ENCODE measurements around the gene DYNC2LI1.

Gene DYNC2LI1

DNA sequence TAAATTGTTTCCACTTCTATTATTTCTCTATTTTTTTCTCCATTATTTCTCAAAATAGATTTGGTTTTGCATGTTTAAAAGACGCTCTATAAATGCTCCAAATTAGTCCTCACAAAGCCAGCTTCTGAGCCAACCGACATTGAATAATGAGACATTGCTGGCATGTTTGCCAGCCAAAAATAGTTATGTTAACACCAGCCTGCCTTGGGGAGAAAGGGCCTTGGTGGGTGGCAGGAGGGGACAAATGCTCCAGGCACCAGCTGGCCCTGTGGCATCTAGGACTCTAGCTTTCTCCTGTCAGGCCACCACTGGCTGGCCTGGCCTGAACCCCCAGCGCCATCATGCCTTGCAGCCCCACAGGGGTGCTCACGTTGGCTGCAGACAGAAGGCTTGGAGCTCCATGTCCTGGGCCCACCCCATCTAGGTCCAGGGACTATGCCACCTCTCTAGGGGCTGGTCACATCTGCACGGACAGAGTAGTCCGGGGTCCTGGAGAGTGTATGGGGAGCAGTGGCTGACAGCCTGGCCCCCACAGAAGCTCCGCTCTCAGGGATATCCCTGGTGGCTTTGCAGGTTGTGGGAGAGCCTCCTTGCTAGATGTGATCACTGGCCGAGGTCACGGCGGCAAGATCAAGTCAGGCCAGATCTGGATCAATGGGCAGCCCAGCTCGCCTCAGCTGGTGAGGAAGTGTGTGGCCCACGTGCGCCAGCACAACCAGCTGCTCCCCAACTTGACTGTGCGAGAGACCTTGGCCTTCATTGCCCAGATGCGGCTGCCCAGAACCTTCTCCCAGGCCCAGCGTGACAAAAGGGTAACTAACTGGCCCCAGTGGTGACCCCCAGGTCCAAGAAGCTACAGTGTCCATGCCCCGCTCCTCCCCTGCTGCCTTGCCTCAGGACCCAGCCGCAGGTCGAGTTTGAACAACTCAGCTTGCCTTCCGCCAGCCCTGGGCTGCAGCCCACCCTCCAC, 77.5 kb downstream of the DYNC2LI1 start:
- DNase-seq, result no peak

DNA sequence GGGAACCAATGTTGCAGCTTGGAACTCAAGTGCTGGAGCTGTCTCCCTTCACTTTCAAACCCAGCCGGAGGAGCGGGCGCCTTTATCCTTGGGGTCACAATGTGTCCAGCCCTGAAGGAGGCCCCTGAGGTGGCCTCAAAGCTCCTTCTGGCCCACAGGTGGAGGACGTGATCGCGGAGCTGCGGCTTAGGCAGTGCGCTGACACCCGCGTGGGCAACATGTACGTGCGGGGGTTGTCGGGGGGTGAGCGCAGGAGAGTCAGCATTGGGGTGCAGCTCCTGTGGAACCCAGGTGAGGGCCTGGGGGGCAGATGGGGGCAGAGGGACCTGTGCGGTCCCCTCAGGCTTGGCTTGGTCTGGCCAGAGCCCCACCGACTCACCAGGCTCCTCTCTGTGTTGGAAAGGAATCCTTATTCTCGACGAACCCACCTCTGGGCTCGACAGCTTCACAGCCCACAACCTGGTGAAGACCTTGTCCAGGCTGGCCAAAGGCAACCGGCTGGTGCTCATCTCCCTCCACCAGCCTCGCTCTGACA, 78.4 kb downstream of the DYNC2LI1 start:
- no peak for DNase-seq

DNA sequence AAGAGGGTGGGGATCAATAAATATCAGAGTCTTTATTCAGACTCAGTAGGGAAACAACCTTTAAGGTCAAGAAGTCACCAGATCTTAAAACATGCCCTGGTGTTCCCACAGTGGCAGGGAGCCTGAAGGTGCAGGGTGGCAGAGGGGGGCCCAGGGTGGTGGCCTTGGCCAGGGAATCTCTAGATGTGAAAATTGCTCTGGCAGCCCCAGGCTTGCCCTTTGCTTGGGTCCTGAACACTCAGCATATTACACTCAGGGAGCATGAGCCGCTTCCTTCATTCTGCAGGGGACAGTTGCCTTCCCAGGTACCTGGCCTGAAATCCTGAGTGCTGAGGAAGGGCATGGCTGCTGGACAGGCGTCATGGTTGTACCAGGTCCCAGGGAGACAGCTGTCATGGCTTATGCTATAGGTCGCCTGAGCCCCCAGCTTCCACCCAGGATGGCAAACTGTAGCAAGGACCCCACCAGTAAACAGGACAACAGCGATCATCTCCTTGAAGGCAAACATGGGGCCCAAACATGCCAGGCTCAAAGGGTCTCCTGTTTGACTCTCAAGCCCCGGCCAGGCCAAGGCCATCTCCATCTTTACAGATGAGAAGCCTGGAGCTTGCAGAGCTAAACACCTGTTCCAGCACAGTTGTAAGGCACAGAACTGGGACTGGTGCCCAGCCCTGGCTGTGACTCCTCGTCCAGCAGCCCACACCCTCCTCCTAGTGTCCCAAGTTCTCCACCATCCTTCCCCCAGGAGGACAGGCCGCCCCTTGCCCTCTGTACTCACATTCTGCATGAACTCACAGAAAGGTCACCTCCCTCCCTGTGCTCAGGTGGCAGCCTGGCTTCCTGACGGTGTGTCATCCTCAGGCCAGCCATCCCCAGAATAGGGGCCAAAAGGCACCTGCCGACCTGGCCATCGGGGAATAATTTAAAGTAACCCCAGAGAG, 79.6 kb downstream of the DYNC2LI1 start:
- no peak for DNase-seq

DNA sequence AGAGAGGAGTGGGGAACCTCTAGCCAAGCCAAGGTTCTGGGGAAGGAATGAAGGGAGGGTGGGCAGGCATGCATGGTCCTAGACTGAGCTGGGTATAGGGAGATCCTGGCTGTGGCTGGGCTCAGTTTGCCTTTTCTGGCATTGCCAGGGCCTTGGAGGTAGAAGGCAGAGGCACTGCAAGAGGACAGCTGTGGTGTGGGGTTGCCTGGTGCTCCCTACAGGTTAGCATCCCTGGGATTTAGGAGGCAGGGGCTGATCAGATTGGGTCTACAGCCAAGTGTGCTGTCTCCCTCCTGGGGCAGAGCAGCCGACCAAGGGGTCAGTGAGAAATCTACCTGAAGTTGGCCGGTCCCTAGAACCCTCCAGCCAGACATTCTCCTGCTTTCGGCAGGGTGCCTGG, 80.8 kb downstream of the DYNC2LI1 start:
- DNase-seq, result no peak

DNA sequence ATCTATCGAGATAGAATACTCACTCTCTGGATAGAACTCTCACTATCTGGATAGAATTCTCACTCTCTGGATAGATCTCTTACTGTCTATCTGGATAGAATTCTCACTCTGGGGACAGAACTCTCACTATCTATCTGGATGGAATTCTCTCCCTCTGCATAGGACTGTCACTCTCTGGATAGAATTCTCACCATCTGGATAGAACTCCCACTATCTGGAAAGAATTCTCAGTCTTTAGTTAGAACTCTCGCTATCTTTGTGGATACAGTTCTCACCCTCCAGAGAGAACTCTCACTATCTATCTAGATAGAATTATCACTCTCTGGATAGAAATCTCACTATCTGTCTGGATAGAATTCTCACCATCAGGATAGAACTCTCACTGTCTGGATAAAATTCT, 81.5 kb downstream of the DYNC2LI1 start:
- no peak for DNase-seq

Measured in NCI-H510A treated with DMSO at 0.1 percent for 48 hours (cell line).